ENCODE measurements around the gene FCRL2.
"Not testable (repeated sequence)": the region's sequence is repeated elsewhere in the genome, so short reads cannot be mapped to it uniquely, and the experiment has no call there.

FCRL2 gene

DNA sequence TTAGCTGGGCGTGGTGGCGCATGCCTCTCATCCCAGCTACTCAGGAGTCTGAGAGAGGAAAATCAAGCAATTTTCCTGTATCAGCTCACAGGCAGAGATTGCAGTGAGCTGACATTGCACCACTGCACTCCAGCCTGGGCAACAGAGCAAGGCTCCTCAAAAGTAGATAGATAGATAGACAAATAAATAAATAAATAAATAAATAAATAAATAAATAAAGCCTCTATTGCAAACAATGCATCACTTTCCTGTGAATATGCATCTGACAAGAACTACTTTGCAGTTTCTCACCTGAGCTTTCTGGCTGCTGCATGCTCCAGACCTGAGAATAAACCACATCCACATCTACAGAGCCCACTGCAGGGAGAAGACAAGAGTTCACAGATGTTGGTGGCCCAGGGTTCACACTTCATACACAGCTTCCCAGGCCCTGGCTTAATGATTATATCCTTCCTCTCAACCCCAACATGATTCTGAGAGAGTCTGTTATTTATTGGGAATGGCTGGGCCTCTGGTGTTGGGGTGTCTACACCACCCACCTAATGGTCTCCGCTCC, 28.6 kb downstream of the FCRL2 start:
- DNase-seq = no peak

DNA sequence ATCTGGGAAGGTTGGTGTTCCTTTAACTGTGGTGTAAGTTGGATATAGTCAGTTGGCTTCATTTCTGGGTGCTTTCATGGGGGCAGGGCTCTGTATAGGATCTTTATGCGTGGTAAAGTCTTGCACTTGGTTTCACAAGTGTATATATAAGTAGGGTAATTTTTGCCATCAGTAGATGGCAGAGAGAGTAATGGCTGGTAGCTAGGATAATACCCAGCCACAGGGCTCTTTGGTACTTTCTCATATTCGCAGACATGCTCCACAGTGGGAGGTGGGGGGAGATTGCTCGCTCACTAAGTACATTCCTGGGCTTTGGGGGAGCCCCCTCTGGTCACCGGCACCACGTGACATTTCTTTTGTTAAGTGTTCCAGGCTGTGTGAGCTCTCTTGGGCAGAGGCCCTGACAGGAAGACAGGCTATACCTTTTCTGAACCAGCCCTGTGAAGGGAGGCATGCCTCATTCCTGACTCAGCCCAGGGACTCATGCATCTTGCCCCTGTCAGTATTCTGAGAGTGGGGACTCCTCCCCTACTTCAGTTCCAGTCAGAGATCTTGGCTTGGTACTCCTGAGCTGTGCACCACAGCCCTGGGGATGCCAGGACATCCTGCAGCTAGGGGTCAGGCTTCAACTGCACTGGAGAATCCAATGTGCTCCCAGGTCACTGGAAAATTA, 37.6 kb downstream of the FCRL2 start:
- no peak for DNase-seq

GRCh38 chr1:157735991-157736390, 40.9 kb downstream of the FCRL2 start:
- not testable (repeated sequence) for DNase-seq

- no peak for DNase-seq
These were observed 42.6 kb downstream of the FCRL2 start for GRCh38 chr1:157734321-157734720.

DNA sequence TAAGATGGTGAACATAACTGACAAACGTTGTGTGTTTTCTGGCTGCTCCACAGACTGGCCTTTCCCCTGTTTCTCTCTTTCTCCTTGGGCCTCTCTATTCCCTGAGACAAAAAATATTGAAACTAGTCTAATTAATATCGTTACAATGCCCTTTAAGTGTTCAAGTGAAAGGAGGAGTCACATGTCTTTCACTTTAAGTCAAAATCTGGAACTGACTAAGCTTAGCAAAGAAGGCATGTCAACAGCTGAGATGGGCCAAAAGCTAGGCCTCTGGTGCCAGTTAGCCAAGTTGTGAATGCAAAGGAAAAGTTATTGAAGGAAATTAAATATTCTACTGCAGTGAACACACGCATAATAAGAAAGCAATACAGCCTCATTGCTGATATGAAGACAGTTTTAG, 44.2 kb downstream of the FCRL2 start:
- no peak for DNase-seq

DNA sequence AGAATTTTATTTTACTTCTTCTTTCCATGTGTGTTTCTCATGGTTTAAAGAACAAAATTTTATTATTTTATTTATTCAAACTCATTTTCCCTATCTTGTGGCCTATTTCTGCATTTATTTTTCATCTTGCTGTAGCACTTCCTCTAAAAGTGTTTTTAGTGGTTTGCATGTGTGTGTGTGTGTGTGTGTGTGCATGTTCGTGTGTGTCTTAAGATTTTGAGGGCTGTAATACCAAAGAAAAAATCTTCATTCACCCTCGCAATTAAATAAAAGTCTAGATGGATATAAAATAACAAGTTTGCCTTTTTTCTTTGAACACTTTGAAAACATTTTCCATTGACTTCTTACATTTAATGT, 51.7 kb downstream of the FCRL2 start:
- no peak for DNase-seq

- DNase-seq = no peak
These were observed 52.3 kb downstream of the FCRL2 start for GRCh38 chr1:157724537-157725220.

DNA sequence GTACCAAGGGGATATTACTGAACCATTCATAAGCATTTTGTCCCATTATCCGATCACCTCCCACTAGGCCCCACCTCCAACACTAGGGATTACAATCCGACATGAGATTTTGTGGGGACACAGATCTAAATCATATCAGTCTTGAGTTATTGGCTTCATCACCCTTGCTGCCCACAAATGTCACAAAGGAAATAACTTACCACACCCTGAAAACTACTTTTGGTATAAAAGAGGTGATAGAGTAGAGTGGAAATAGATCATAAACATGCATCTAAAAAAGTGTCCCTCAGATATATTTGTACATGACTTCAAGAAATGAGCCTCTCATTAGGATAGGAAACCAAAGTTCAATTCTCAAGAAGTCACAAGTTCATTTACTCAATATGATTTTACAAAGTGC, 53.8 kb downstream of the FCRL2 start:
- no peak for DNase-seq

DNA sequence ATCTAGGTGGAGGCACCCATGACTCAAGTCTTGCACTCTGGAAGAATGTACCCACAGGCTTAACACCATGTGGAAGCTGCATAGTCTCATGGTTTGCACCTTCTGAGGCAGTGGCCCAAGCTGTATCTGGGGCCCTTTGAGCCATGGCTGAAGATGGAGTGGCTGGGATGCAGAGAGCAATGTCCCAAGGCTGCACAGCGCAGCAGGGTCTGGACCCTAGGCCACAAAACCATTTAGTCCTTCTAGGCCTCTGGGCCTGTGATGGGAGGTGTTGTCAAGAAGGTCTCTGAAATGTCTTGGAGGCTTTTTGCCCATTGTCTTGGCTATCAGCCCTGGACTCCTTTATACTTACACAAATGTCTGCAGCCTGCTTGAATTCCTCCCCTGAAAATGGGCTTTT, 54.9 kb downstream of the FCRL2 start:
- DNase-seq = no peak

GRCh38 chr1:157715736-157716135, 61.2 kb downstream of the FCRL2 start:
- no peak for DNase-seq

DNA sequence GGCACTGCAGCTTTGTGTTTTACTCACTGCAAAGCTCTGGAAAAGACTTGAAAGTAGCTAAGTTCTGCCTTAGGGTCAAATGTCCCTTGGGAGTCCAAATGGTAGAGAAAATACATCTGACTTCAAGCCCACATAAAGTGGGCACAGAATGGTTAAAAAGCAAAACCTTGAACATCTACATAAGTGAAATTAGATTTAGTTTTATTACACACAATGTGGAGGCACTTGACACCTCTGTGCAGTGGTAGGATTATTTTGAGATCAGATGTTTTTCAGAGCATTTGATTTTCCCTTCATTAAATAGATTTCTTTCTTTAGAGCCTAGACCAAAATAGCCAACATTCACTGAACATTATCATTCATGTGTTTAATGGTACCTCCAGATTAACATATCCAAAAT, 65.1 kb downstream of the FCRL2 start:
- DNase-seq = no peak

- DNase-seq = no peak
These were observed 72.1 kb downstream of the FCRL2 start for GRCh38 chr1:157704878-157705277.

DNA sequence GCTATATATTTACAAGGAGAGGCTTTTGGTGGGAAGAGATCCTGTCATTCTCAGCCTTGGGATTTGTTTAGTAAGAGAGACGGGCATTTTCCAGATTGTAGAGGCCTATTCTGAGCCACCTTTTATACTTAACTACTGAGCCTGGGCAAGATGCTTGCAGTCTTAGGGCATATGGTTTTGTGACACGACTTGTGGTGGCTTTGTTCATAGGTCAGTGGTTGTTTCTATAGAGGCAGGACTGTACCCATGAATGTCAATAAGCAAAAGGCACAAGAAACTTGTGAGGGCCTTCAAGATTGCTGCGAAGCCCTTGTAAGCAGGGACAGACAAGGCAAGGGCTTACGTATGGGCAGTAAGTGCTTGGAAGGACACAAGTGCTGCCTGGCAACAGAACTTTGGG, 73.0 kb downstream of the FCRL2 start:
- no peak for DNase-seq

DNA sequence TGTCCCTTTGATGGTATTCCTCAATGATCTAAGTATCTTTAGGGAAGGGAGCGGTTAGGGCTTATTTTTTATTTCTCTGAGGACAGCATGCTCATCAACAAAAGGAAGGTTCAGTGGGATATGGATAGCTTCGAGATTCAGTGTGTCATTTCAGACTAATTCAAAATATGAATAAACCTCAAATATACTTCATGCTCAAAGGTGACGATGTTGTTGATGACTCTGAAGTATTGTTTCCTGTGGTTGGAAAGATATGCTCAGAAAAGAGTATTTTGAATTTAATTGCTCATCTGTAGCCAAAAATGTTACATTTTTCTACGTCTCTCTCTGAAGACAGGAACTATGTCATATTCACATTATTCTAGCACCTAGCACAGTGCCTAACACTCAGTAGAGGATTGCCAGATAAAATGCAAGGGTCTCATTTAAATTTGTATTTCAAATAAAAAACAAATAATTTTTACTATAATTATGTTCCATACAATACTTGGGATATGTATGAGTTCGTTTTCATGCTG, 74.6 kb downstream of the FCRL2 start:
- no peak for DNase-seq

DNA sequence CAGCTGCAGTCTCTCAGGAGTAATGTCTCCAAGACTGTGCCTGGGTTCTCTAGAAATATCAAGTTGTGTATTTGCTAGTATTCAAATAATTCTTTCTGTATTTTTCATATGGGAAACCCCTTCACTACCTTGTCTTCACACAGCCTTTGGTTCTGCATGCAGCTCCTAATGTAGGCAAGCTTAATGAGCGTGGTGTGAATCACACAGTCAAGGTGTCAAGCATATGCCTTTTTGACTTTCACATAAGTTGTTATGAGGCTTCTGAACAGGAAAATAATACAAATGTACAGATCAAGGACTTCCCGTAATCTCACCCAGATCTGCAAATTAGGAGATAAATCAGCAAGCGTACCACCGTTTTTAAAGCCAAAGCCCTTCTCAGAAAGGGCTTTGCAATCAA, 76.2 kb downstream of the FCRL2 start, which contains the start of gene FCRL3:
TSS of gene FCRL3 (minus strand) at position 38 of the 400 bp plus-strand sequence. CDS start 280 bp downstream, outside the sequence.
- no peak for DNase-seq

DNA sequence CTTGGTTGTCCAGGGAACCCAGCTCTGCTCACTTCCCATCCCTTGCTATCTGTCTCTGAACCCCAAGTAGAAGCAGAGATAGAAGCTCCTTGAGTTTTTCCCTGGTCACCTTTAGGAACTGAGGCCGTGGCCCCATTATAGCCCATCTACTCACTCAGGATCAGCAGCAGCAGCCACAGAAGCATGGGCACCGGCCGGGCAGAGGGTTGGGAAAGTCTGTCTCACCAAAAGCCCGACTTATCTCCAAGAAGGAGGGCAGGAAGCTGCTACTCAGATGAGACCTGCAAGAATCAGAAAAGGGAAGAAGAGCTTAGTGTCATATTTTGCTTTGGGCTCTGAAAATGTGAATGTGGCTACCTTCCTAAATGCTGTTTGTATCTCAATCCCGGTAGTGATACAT, 76.6 kb downstream of the FCRL2 start:
- no peak for DNase-seq

GRCh38 chr1:157697781-157698569, 79.0 kb downstream of the FCRL2 start:
- no peak for DNase-seq

DNA sequence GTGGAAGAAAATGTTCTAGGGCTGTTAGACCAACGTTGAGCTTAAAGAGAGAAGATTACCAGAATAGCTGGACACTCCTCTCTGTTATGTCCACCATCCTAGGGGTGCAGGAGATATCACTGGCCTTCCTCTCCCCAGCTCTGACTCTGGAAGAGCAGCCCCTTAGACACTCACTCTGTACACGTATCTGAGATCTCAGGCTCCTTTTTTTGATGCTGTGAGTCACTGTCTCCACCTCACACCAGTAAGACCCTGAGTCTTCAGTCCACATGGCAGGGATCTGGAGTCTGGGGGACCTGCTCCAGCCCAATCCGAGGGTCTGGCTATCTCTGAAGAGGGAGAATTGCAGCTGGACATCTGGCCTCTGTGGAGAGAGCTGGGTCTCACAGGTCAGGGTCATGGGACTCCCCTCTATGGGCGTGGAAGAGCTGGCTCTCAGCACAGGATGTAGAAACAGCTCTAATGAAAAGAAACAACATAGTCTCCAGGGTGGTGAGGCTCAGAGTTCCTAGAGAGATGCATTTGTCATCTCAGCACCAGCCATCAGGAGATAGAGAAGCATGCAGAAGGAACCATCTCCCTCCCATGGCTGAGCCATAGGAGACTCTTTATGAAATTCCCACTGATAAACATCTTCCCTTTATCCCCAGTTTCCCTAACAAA, 79.8 kb downstream of the FCRL2 start:
- no peak for DNase-seq
